Frontal cortex (tissue), 4 donors: ENCODE data around the gene GRIA3. TPM values are rescaled to one million over a fixed set of nuclear protein-coding genes. Genes with fewer than 3 reads are reported as not detected.
"Not testable (repeated sequence)": the region's sequence is repeated elsewhere in the genome, so short reads cannot be mapped to it uniquely, and the experiment has no call there.

Experiments
- DNase-seq, 2 donors: peaks; one replicate each; pipeline ENCODE4 v3.0.0; 2012; ENCODE audit warnings: low spot score in 2 of 2
- FAIRE-seq: peaks from 2 replicates; lab custom pipeline; 2012; peaks lifted over from hg19 to GRCh38; lab: Jason Lieb, UNC
- total RNA-seq: library from RNA; depleted of rRNA; stranded (reverse); fragments of >200 nt; gene quantifications from one replicate; pipeline ENCODE4 v1.2.3, GENCODE V29; 2014
- donor health status: control.
- donor health status: control.
- donor health status: control.

The GRIA3 gene
- total RNA-seq, 1 donor from 2014 or later = 58.7 TPM

GRCh38 chrX:123331859-123332258 lies 147.8 kb downstream of the GRIA3 start:
- FAIRE-seq (no peak), DNase-seq (no peak)

- FAIRE-seq (no peak), DNase-seq (no peak)
Measured at GRCh38 chrX:123336666-123337065, 152.6 kb downstream of the GRIA3 start.

GRCh38 chrX:123337886-123338639 lies 154.0 kb downstream of the GRIA3 start:
- FAIRE-seq (no peak), DNase-seq (no peak)

- DNase-seq (no peak), FAIRE-seq (no peak)
Measured at GRCh38 chrX:123339221-123339905, 155.3 kb downstream of the GRIA3 start.

- no peak for FAIRE-seq
Measured at GRCh38 chrX:123340696-123341095, 156.6 kb downstream of the GRIA3 start.

GRCh38 chrX:123348468-123348867 lies 164.4 kb downstream of the GRIA3 start:
- FAIRE-seq = no peak
- DNase-seq = no peak

More at GRCh38 chrX:123340696-123341095, 156.6 kb downstream of the GRIA3 start:
- DNase-seq = no peak

- DNase-seq = no peak
- FAIRE-seq = no peak
Measured at GRCh38 chrX:123350226-123350625, 166.1 kb downstream of the GRIA3 start.

- FAIRE-seq = no peak
Measured at GRCh38 chrX:123357941-123358340, 173.9 kb downstream of the GRIA3 start.

GRCh38 chrX:123358457-123358856 lies 174.4 kb downstream of the GRIA3 start:
- DNase-seq (no peak), FAIRE-seq (no peak)

More at GRCh38 chrX:123357941-123358340, 173.9 kb downstream of the GRIA3 start:
- DNase-seq = no peak

GRCh38 chrX:123361371-123361770 lies 177.3 kb downstream of the GRIA3 start:
- DNase-seq (no peak), FAIRE-seq (no peak)

- DNase-seq, FAIRE-seq: not testable (repeated sequence)
Measured at GRCh38 chrX:123386196-123386595, 202.1 kb downstream of the GRIA3 start.

GRCh38 chrX:123392921-123393320 lies 208.8 kb downstream of the GRIA3 start:
- FAIRE-seq = no peak
- no peak for DNase-seq

- DNase-seq (no peak), FAIRE-seq (no peak)
Measured at GRCh38 chrX:123399709-123400108, 215.6 kb downstream of the GRIA3 start.

GRCh38 chrX:123405231-123405630 lies 221.2 kb downstream of the GRIA3 start:
- no peak for DNase-seq
- FAIRE-seq = no peak

GRCh38 chrX:123408821-123409737 lies 225.0 kb downstream of the GRIA3 start:
- DNase-seq (no peak), FAIRE-seq (no peak)

- FAIRE-seq (peak; percentile 64), DNase-seq (no peak)
Measured at GRCh38 chrX:123422875-123423274, 238.8 kb downstream of the GRIA3 start.

- DNase-seq = no peak
- FAIRE-seq = no peak
Measured at GRCh38 chrX:123424546-123424945, 240.5 kb downstream of the GRIA3 start.

GRCh38 chrX:123425471-123425870 lies 241.4 kb downstream of the GRIA3 start:
- FAIRE-seq (no peak), DNase-seq (no peak)

GRCh38 chrX:123425904-123426303 lies 241.8 kb downstream of the GRIA3 start:
- FAIRE-seq (no peak), DNase-seq (no peak)
